ENCODE data around the gene DNAJC11.
"Not testable (repeated sequence)": the region's sequence is repeated elsewhere in the genome, so short reads cannot be mapped to it uniquely, and the experiment has no call there.

Gene DNAJC11

GRCh38 chr1:6622396-6623152 lies 79.0 kb downstream of the DNAJC11 start:
- no peak for DNase-seq

GRCh38 chr1:6621429-6622391 lies 79.9 kb downstream of the DNAJC11 start:
- no peak for DNase-seq

- DNase-seq = no peak
Measured at GRCh38 chr1:6619045-6619444, 82.6 kb downstream of the DNAJC11 start.

- DNase-seq = no peak
Measured at GRCh38 chr1:6614929-6615785, 86.5 kb downstream of the DNAJC11 start.

GRCh38 chr1:6614019-6614928 lies 87.3 kb downstream of the DNAJC11 start:
- DNase-seq = peak; percentile 30

- DNase-seq = peak; percentile 98
Measured at GRCh38 chr1:6613361-6614018, 88.1 kb downstream of the DNAJC11 start, which contains the start of gene PHF13. TSS of gene PHF13 (plus strand) at chr1:6613731. CDS start at chr1:6614067, 336 bp downstream.

GRCh38 chr1:6612641-6613360 lies 88.8 kb downstream of the DNAJC11 start:
- peak; percentile 85 for DNase-seq

- DNase-seq = peak; percentile 60
Measured at GRCh38 chr1:6603915-6604558, 97.6 kb downstream of the DNAJC11 start.

- peak; percentile 93 for DNase-seq
Measured at GRCh38 chr1:6603238-6603914, 98.2 kb downstream of the DNAJC11 start.

GRCh38 chr1:6602669-6603237 lies 98.9 kb downstream of the DNAJC11 start, which contains the start of gene KLHL21:
TSS of gene KLHL21 (minus strand) at chr1:6602869. CDS start at chr1:6602817, 52 bp downstream.
- DNase-seq = peak; percentile 93

GRCh38 chr1:6601923-6602668 lies 99.5 kb downstream of the DNAJC11 start:
- peak; percentile 38 for DNase-seq

GRCh38 chr1:6601049-6601922 lies 100.3 kb downstream of the DNAJC11 start:
- peak; percentile 82 for DNase-seq

GRCh38 chr1:6600410-6601048 lies 101.1 kb downstream of the DNAJC11 start:
- DNase-seq = no peak

GRCh38 chr1:6599991-6600390 lies 101.6 kb downstream of the DNAJC11 start:
- DNase-seq = not testable (repeated sequence)

- DNase-seq = no peak
Measured at GRCh38 chr1:6599141-6599975, 102.3 kb downstream of the DNAJC11 start.

Data from midbrain (tissue), 1 donor.